Activated T-cell treated with anti-CD3 and anti-CD28 coated beads, Interleukin-2, amount 50 U/mL, for 48 hours (primary cell): Measurements from ENCODE around the gene PIGT.

Source experiments
- DNase-seq, 2 experiments: peaks; one replicate each; pipeline ENCODE4 v3.0.0-alpha.2; 2020

PIGT gene

DNA sequence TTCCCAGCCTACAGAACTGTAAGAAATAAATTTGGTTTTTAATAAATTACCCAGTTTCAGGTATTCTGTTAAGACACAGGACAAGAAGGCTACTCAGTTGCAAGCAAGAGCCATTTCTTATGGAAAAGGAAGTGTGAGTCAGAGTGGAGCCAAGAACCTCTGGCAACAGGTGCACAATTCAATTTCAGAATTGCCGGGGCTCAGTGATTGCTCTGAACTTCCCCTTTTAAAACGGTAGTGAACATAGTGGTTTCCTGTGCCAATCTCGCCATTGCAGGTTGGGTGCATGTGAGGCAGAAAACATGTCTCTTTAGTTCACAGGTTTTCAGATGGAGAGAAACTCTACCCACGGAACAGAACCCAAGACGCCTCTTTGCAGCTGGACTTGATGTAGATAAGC, 16.4 kb downstream of the PIGT start:
- DNase-seq: no peak

GRCh38 chr20:45433316-45433715, 17.4 kb downstream of the PIGT start:
- DNase-seq: no peak

- no peak for DNase-seq
Observed at GRCh38 chr20:45433976-45434375, 18.0 kb downstream of the PIGT start.

DNA sequence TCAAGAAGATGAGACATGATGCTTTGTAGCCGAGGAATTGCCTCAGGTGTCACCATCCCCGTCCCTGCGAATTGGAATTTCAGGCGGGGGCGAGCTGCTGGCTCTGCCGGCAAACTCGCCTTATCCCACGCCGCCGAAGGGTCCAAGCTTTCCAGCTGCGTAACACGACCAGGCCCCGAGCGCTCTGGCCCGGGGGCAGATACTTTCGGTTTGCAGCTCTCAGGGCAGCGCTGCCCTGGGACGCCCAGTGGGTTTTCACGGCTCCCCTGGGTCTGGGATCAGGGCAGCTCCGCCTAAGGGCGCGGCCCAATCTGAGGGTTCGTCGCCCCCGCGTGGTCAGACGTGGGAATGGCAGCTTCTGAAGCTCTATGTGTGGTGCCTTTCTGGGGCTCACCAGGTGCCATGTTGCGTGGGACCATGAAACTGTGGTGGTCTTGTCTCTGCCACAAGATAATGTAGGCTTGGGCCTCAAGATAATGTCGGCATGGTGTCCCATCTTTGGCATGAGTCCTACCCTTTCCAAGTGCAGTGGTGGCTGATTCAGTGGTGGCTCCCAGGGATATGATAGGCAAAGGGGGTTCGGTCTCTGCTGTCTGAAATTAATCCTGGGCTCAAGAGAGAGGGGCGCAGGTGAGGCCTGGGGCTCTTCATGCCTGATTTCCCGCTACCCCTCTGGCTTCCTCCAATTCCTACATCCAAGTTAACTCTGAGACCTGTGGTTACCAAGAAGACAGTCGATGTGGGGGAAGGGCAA, 21.0 kb downstream of the PIGT start:
- DNase-seq: peak; percentile 93 to 94

DNA sequence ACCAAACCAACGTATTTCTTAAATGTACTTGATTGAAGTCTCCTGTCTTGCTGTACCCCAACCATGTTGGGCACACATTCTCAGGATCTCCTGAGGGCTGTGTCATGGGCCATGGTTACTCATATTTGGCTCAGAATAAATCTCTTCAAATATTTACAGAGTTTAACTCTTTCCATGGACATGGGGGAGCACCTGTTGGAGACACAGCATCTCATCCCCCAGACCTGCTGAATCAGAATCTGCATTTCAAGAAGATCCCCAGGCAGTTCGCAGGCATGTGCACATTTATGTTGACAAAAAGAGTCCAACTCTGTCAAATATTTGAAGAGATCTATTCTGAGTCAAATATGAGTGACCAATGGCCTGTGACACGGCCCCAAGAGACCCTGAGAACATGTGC, 24.5 kb downstream of the PIGT start:
- DNase-seq: no peak

DNA sequence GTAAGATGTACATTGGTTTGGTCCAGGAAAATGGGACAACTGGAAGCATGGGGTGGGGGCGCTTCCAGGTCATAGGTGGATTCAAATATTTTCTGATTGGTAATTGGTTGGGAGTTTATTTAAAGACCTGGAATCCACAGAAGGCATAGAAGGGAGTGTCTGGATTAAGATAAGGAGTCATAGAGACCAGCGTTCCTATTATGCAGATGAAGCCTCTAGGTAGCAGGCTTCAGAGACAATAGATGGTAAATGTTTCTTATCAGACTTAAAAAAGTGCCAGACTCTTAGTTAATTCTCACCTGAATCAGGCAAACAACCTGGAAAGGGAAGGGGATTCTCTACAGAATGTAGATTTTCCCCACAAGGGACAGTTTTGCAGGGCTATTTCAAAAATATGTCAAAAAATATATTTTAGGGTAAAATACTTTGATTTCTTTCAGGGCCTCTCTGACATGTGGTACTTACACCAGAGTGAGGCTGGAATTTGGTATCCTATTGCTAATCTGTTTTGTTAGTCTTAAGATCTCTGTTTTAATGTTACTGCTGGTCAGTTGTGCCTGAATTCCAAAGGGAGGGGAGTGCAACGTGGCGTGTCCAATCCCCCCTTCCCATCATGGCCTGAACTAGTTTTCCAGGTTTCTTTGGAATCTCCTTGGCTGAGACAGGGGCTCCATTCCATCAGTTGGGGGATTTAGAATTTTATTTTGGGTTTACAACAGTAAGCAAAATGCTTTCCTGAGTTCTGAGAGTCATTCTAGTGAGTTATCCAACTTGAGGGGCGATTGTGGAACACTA, 25.1 kb downstream of the PIGT start:
- no peak for DNase-seq

- no peak for DNase-seq
Observed at GRCh38 chr20:45441746-45442145, 25.8 kb downstream of the PIGT start.

DNA sequence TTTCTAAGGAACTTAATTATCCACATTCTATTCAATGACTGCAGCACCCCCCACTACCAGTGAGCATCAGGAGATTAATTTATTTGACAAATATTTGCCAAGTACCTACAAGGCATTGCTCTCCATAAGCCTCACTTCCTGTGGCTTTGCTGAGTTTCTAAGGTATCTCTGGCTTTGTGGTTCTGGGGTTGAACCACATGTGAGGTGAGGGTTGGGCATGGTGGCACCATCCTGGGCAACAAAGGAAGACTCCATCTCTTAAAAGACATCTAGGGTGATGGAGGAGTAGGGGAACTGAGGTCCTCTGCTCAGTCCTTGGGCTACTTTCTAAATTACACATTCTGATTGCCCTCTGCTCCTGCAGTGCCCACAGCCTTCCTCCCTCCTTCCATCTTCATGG, 28.1 kb downstream of the PIGT start:
- DNase-seq: no peak

DNA sequence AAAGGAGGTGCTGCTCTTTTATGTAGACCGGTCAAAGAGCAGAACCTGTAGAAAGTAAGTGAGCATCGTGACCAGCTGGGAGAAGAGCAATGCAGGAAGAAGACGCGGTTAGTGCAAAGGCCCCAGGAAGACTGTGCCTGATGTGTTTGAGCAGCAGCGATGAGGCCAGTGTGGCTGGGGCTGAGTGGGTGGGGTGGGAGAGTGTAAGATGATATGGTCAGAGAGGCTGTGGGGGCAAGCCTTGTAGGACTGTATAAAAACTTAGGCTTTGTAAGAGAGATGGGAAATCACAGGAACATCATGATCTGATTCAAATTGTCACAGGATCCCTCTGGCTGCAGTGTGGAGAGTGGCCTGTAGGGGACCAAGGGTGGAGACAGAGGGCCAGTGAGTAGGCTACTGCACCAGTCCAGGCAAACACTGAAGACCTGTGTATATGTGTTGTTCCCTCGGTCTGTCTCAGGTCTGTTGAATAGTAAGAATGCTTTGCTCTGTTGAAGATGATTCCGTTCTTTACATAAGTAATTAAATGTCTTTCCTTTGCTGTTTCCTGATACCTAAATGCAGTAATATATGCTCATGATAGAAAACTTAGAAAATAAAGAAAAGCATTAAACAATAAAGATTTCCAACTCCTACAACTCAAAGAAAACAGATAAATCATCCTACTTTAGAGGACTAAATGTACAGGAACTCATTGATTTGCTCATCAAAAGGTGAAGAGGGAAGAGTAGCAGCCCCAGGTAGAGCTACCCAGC, 30.0 kb downstream of the PIGT start:
- DNase-seq: peak; percentile 62 to 71

GRCh38 chr20:45448270-45448669, 32.3 kb downstream of the PIGT start:
- no peak for DNase-seq

GRCh38 chr20:45449528-45449927, 33.6 kb downstream of the PIGT start:
- DNase-seq: no peak

DNA sequence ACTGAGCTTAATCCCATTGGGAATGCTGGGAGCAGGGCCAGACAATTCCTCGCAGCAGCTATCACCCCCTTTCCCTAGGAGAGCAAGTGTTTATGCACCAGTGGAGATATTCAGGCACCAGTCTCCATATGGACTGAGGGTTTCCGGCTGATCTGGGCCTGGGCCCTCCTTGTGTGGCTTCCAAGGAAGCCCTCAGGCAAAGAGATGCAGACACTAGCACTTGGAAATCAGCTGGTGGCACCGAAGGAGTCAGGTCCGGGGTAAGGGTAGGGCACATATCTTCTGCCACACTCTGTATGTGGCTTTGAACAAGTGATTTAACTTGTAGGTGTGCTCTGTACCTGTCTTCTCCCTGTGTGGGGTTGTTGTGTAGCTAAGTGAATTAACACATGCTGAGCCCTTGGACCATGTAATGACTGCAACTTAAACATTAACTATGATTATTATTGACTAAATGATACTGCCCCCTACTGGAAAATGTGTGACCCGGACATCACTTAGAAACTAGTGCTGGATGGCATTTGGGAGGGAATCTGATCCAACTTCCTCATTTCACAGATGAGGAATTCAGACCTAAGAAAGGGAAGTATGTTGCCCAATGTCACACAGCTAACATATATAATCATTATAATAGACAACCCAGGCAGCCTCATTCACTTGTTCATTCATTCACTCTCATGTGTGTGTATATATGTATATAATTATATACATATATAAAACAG, 34.3 kb downstream of the PIGT start:
- DNase-seq: no peak

- no peak for DNase-seq
Observed at GRCh38 chr20:45452238-45452637, 36.3 kb downstream of the PIGT start.

DNA sequence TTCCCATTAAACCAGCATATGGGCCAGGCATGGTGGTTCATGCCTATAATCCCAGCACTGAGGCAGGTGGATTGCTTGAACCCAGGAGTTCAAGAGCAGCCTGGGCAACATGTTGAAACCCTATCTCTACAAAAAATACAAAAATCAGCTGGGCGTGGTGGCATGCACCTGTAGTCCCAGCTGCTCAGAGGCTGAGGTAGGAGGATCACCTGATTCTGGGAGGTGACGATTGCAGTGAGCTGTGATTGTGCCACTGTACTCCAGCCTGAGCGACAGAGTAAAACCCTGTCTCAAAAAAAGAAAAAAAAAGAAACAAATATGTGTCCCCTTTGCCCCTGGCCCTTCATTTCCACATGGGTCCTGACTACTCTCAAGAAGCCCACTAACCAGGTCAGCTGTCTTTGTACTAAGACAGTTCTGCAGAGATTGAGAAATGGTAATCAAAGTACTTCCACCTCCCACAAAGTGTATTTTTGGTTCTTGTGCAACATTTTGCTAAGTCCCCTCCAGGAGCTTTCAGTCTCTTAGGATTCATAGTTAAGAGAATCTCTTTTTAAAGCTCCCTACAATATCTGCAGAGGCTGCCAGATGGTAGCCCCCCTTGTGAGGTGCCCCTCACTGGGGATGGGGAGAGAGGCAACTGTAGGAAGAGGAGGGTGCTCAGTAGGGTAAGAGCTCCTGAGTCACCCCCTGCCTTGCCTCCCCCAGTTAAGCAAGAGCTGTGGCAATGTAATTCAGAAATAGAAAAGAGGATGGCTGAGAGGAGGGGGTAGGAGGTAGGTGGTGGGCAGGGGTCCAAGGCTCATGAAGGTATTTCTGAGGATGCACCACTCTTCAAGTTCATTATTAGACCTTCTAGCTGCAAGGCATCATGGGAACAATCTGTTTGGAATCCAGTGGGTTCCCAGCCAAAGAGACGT, 37.1 kb downstream of the PIGT start:
- no peak for DNase-seq

DNA sequence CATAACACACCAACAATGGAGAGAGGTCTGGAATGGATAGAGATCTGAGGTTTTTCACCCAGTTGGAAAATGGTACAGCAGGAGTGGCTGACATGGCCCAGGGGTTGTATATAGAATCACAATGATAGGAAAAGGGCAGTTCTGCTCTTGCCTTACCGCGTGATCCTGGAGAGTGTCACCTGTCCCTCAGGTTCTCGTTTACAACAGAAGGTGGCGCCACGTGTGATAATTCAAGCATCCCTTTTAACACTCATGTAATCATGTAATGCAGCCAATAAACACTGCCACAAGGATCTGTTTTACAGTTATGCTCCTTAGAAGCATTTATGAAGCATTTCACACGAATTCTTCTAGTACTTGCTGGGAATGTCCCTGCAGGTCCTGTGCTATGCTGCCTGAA, 40.7 kb downstream of the PIGT start:
- DNase-seq: peak; percentile 60 to 66

DNA sequence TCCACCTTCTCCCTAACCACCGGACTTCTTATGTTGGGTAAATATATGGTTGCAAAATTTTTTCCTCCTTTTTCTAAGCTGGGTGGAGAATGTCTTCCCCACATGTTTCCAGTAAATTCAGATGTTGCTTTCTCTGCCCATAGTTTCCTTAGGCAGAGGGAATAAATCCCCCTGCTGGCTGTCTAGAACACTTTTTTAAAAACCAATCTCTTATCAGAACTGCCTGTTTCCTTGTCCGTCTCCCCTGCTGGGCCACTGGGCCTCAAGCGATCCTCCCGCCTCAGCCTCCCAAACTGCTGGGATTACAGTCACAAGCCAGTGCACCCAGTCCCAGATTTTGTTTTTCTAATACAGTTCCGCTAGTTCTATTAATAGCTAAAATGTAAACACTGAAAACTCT, 43.7 kb downstream of the PIGT start:
- no peak for DNase-seq

GRCh38 chr20:45461225-45461624, 45.3 kb downstream of the PIGT start:
- no peak for DNase-seq

GRCh38 chr20:45462711-45463509, 47.0 kb downstream of the PIGT start:
- DNase-seq: no peak

GRCh38 chr20:45463709-45464108, 47.8 kb downstream of the PIGT start:
- no peak for DNase-seq

DNA sequence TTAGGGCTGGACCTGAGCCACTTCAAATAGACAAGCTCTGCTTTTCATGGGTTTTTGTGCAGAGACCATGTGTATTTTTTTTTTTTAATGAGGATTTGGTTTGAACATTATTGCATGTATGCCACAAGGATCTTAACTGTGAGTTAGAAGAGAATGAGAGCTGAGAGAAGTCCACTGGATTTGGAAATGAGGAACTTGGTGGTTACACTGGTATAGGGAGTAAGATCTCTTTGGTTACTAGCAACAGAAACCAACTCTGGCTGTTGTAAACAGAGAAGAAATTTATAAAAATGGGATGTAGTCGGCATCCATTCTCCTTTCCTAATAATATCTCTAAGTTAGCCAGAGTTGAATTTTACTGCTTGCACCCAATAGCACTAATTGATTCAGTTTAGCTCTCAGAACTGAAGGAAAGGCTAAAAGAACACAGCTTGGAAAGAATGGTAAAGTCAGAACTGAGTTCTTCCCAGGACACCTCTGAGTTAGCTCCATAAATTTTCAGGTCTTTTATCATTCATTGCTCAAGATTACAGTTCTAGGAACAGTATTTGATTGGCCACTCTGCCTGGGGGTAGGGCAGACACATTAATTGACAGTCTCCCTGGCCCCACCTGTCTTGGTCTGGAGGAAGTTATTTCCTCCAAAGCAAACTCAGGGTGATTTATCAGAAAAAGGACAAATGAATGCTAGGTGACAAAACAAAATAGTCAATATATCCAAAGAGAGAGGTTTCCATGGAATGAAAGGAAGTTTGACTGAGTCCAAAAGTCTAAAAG, 49.7 kb downstream of the PIGT start:
- no peak for DNase-seq
